Endometrial microvascular endothelial cells (primary cell): ENCODE data around the gene ZNF689. TPM values are rescaled to one million over a fixed set of nuclear protein-coding genes. Genes with fewer than 3 reads are reported as not detected.
"Not testable (repeated sequence)": the region's sequence is repeated elsewhere in the genome, so short reads cannot be mapped to it uniquely, and the experiment has no call there.

Source experiments
- in situ Hi-C: cut with HindIII; loops from 2 replicates; pipeline ENCODE4 v1.10.0; 2017; ENCODE audit warnings: low sequenced_read_pairs, low pct_unique_long_range_greater_than_20kb; ENCODE audit errors: inconsistent ontology term
- total RNA-seq: library from RNA; depleted of rRNA; stranded (reverse); fragments of >200 nt; gene quantifications from one replicate; pipeline ENCODE4 v1.2.3, GENCODE V29; 2015; ENCODE audit errors: inconsistent ontology term

Gene ZNF689
- total RNA-seq, 1 donor from 2014 or later, result 11.2 TPM

- in situ Hi-C loops, result no loop called here
These were observed 5.8 kb downstream of the ZNF689 start for GRCh38 chr16:30604316-30604947.

- in situ Hi-C loops, result no loop called here
These were observed 6.3 kb downstream of the ZNF689 start for GRCh38 chr16:30603945-30604315.

- in situ Hi-C loops, result no loop called here
These were observed 7.4 kb downstream of the ZNF689 start for GRCh38 chr16:30602616-30603277.

- in situ Hi-C loops, result no loop called here
These were observed 8.2 kb downstream of the ZNF689 start for GRCh38 chr16:30601966-30602365.

GRCh38 chr16:30600929-30601328, 9.3 kb downstream of the ZNF689 start:
- in situ Hi-C loops, result no loop called here

GRCh38 chr16:30600215-30600614, 10.0 kb downstream of the ZNF689 start:
- in situ Hi-C loops, result no loop called here

- in situ Hi-C loops, result no loop called here
These were observed 17.3 kb downstream of the ZNF689 start for GRCh38 chr16:30592871-30593270.

GRCh38 chr16:30590869-30591268, 19.3 kb downstream of the ZNF689 start:
- in situ Hi-C loops, result not testable (repeated sequence)

- in situ Hi-C loops, result not testable (repeated sequence)
These were observed 20.6 kb downstream of the ZNF689 start for GRCh38 chr16:30589582-30589981.

- in situ Hi-C loops, result no loop called here
These were observed 21.5 kb downstream of the ZNF689 start for GRCh38 chr16:30588651-30589050.

GRCh38 chr16:30585400-30586191, 24.6 kb downstream of the ZNF689 start, which contains the start of gene ZNF785:
Gene ZNF785, minus strand, starts transcription at chr16:30585697. Its CDS starts 86 bp downstream, at chr16:30585611.
- in situ Hi-C loops, result no loop called here

- in situ Hi-C loops, result no loop called here
These were observed 25.2 kb downstream of the ZNF689 start for GRCh38 chr16:30585022-30585399.

GRCh38 chr16:30582611-30583340, 27.4 kb downstream of the ZNF689 start:
- in situ Hi-C loops, result no loop called here

GRCh38 chr16:30581457-30581856, 28.7 kb downstream of the ZNF689 start:
- in situ Hi-C loops, result no loop called here

GRCh38 chr16:30574678-30575077, 35.5 kb downstream of the ZNF689 start:
- in situ Hi-C loops, result no loop called here

- in situ Hi-C loops, result no loop called here
These were observed 38.5 kb downstream of the ZNF689 start, which contains the start of gene ZNF688 for GRCh38 chr16:30571445-30572322. Gene ZNF688, minus strand, starts transcription at chr16:30571714. Its CDS starts 85 bp downstream, at chr16:30571629.

- in situ Hi-C loops, result no loop called here
These were observed 39.3 kb downstream of the ZNF689 start for GRCh38 chr16:30570636-30571444.
